ENCODE data around the gene ARF6. TPM values are rescaled to one million over a fixed set of nuclear protein-coding genes. Genes with fewer than 3 reads are reported as not detected.
A peak's percentile ranks its signal among the peaks of the same experiment; 100 is the strongest.
"Not testable (repeated sequence)": the region's sequence is repeated elsewhere in the genome, so short reads cannot be mapped to it uniquely, and the experiment has no call there.

ARF6 gene
- total RNA-seq, 1 donor from 2014 or later = 103 TPM

DNA sequence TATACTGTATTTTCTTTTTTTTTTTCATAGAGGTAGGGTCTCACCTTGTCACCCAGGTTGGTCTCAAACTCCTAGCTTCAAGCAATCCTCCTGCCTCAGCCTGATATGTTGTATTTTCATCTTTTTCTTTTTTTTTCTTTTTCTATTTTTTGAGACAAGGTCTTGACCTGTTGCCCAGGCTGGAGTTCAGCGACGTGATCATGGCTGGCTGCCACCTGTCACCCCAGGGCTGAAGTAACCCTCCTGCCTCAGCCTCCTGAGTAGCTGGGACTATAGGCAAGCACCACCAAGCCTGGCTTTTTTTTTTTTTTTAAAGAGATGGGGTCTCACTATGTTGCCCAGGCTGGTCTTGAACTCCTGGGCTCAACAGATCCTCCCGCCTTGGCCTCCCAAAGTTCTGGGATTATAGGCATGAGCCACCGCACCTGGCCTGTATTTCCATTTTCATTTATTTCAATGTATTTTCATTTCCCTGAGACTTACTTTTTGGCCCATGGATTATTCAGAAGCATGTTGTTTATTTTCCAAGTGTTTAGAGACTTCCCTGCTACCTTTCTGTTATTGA, 16.2 kb upstream of the ARF6 start:
- no peak for DNase-seq (ENCODE audit: low read depth)

DNA sequence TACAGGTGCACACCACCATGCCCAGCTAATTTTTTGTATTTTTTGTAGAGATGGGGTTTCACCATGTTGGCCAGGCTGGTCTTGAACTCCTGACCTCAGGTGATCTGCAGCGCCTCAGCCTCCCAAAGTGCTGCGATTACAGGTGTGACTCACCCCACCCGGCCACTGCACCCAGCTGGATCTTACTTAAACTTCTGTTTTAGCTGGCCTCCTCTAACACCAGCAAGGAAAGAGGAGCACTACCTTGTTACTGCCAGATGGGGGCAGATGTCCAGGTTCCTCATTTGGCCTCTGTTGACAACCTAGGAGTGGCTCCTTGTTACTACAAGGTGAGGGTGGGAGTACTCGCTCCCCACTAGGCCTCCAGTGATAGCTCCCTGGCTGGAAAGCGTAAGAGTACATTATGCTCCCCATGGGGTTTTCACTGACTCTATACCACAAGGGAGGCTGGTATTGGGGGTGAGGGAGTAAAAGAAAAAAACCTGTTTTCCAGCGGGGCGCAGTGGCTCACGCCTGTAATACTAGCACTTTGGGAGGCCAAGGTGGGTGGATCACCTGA, 13.2 kb upstream of the ARF6 start:
- DNase-seq (ENCODE audit: low read depth) = peak; percentile 71

DNA sequence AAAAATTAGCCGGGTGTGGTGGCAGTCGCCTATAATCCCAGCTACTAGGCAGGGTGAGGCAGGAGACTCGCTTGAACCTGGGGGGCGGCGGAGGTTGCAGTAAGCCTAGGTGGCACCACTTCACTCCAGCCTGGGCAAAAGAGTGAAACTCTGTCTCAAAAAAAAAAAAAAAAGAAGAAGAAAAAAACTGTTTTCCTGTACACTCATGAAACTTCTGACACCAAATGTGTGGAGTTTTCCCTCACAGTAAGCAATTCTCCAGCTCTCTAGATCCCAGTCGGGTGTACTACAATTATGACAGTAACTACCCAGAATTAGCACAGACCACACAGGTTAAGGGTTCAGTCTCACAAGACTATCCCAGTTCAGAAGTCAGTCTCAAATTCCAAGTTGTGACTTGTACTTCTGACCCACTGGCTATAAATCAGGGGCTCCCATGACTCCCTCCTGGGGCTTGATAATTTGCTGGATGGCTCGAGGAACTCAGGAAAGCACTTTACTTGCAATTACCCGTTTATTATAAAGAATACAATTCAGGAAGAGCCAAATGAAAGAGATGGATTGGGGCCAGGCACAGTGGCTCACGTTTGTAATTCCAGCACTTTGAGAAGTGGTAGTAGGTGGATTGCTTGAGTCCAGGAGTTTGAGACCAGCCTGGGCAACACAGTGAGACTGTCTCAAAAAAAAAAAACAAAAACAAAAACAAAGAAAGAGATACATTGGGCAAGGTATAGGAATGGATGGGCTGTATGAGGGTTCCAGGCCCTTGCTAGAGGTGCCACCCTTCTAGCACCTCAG, 12.4 kb upstream of the ARF6 start:
- peak; percentile 80 for DNase-seq (ENCODE audit: low read depth)

DNA sequence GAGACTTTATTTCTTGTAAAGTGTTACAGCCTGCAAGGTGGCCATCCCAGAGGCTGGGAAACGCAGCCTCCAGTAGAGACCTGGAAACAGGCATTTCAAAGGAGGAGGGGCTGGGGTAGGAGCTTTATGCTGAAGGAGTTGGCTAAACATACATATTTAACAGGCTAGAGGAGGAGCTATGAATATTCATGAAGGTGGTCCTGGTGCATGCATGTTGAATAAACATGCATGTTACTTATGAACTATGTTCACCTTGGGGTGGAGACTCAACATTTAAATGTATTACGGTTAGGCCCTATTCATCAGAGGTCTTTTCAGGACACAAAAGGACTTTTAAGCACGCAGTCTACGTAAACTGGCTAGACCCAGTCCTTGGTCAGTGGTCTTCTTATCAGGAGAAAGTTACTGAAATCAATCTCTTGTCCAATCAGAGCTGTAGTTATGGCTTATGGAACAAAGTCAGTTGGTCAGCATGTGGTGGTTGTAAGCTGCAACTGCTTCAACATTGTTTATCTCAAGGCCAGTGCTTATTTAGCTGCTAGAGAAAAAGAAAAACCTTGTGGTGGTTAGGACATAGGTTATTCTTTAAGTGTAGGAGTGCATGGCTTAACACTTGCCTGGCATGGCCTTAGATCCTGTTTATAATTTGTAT, 11.4 kb upstream of the ARF6 start:
- no peak for DNase-seq (ENCODE audit: low read depth)

DNA sequence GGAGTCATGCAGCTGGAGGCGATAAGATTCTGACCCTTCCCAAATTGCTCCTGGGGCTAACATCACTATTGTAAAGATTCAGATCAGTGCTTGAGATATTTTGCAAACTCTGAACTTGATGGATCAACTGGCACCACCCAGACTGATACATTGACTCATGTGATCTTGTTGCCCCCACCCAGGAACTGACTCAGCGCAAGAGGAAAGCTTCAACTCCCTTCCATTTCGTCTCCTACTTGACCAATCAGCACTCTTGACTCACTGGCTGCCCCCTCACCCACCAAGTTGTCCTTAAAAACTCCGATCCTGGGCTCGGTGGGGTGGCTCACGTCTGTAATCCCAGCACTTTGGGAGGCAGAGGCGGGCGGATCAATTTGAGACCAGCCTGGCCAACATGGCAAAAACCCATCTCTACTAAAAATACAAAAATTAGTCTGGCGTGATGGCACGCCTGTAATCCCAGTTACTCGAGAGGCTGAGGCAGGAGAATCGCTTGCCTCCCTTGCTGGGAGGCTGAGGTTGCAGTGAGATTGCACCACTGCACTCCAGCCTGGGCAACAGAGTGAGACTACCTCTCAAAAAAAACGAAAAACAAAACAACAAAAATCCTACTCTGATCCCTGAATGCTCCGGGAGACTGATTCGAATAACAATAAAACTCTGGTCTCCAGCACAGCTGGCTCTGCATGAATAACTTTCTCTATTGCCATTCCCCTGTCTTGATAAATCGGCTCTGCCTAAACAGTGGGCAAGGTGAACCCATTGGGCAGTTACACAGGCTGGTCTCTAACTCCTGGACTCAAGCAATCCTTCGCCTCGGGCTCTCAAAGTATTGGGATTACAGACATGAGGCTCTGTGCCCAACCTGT, 9.8 kb upstream of the ARF6 start:
- DNase-seq (ENCODE audit: low read depth) = no peak

DNA sequence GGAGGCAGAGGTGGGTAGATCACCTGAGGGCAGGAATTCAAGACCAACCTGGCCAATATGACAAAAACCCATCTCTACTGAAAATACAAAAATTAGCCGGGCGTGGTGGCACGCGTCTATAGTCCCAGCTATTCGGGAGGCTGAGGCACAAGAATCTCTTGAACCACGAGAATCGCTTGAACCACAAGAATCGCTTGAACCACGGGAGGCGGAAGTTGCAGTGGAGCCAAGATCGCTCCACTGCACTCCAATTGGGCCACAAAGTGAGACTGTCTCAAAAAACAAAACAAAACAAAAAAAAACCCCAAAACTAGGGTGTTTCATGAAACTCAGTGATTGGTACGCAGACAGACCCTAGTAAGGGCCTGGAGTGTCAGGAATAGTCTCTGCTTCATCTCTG, 6.4 kb upstream of the ARF6 start:
- no peak for DNase-seq (ENCODE audit: low read depth)

DNA sequence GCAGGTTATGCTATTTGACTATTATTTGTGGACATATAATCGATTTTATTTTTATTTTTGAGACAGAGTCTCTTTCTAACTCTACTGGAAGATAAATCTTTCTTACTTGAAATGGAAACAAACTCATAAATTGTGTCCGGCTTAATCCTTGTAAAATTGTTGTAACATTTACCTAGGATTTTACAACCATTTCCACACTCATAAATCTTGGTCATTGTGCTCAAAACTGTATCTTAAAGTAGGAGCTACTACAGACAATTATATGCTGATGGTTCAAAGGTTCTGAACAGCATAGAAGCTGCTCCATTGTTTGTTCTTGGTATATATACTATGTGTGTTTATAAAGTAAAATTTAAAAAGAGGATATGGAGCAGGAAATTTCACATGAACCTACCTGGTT, 4.6 kb upstream of the ARF6 start:
- DNase-seq (ENCODE audit: low read depth) = no peak

DNA sequence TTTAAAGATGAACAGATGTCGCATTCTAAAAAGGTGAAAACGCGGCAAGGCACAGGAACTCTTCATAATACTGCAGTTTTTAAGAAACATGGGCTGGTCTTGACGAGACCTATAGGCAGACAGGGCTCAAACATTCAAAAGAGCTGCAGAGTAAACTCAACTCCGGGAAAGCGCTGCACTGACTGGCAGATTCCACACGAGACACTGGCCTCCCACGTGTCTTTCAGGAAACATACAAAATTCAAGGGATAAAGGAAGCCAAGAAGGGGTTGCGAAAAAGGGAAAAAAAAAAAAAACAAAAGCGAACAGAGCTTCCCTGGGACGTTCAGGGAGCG, 614 bp upstream of the ARF6 start:
- DNase-seq (ENCODE audit: low read depth) = peak; percentile 80

DNA sequence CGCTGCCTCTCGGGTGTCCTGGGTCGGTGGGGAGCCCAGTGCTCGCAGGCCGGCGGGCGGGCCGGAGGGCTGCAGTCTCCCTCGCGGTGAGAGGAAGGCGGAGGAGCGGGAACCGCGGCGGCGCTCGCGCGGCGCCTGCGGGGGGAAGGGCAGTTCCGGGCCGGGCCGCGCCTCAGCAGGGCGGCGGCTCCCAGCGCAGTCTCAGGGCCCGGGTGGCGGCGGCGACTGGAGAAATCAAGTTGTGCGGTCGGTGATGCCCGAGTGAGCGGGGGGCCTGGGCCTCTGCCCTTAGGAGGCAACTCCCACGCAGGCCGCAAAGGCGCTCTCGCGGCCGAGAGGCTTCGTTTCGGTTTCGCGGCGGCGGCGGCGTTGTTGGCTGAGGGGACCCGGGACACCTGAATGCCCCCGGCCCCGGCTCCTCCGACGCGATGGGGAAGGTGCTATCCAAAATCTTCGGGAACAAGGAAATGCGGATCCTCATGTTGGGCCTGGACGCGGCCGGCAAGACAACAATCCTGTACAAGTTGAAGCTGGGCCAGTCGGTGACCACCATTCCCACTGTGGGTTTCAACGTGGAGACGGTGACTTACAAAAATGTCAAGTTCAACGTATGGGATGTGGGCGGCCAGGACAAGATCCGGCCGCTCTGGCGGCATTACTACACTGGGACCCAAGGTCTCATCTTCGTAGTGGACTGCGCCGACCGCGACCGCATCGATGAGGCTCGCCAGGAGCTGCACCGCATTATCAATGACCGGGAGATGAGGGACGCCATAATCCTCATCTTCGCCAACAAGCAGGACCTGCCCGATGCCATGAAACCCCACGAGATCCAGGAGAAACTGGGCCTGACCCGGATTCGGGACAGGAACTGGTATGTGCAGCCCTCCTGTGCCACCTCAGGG, 679 bp downstream of the ARF6 start:
- DNase-seq (ENCODE audit: low read depth) = no peak

DNA sequence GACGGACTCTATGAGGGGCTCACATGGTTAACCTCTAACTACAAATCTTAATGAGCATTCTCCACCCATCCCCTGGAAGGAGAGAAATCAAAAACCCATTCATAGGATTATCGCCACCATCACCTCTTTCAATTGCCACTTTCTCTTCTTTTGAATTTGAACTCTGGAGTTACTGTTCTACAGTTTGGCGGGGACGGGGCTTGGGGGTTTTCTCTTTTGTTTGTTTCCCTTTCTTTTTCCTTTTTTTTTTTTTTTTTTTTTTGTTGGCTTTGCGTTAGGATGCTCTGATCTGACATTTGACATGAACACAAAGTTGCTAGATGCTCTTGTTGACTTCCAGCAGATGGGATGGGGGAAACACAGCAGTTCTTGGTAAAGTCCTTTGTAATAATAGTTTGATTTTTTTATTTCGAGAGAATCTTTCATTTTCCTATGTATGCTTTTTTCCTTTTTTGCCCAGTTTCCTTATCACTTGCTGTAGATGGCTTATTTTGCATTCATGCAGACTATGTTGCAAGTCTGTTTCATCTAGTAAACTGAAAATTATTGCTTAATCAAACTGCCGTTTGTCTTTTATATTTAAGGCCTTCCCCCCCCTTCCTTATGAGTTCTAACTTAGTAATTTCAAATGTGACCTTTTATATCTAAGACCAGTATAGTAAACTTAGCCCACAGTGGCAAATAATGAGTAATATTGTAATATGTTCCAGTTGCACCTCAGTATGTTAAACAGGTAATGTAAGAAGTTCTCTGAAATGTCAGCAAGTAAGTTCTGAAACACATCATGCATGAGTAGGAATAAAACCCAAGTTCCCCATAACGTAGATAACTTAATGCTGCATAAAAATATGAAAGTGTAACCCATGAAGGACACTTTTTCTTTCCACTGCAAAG, 1.6 kb downstream of the ARF6 start:
- DNase-seq (ENCODE audit: low read depth) = not testable (repeated sequence)

DNA sequence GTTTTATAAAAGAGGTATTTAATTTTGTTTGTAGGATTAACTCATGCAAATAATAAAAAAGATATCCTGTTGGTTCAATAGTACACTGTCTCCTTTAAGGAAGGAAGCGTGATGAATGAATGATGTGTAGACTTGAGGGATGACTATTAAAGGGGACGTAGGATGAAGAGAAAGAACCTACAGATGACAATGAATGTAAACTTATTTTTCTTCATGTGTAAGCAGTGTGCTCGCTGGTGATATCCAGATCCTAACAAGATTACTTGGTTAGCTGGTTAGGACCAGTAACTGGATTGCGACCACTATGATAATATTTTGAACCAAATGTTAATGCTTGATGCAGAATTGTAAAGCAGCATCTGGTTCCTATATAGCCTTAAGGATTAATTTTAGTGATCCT, 2.6 kb downstream of the ARF6 start:
- DNase-seq (ENCODE audit: low read depth) = no peak

DNA sequence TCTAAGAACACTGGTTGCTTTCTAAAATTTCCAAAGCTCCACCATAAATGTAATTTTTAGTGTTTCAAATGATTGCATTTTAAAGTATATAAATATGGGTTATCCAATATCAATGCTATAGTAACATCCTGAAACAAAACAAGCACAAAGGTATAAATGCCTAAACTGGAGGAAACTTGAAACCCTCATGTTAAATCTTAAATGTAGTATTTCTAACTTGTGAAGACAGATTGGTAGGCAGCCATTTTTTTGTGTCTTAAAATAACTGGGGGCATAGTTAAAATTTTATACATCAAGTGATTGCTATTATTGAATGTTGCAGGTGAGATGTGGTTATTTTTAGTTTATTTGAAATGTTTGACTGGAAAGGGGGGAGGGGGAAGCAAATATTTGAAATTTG, 3.4 kb downstream of the ARF6 start:
- DNase-seq (ENCODE audit: low read depth) = not testable (repeated sequence)

DNA sequence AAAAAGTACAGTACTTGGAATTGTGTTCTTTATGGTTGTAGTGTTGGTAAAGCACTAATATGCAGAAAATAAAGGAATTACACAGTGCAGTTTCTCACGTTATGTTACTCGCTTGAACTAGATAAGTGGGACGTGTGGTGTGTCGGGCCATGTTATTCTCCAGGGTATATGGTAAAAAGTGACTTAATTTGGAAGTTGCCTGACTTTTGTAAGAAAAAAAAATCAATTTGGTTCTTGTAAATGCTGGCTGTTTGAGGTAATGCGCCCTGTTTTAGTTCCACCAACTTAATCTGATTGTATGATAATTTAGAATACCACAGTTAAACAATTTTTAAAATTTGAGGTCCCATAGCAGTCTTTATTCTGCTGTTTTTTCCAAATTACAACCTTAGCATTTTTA, 4.1 kb downstream of the ARF6 start:
- no peak for DNase-seq (ENCODE audit: low read depth)

DNA sequence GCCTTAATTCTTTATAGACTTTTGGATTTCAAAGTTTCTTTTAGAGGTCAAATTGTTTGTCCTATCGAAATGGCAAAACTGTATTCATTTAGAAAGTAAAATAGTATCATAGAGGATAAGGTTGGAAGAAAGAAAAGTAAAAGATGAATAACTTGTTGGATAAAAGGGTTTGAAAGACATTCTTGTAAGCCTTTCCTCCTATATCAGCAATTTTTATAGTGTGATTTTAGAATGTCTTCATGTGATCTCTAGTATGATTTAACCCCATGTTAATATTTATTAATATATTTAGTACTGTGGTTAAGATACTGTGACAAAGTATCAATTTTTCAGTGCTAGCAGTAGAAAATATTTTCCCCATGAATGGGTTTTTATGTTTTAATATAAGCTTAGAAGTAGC, 4.5 kb downstream of the ARF6 start:
- no peak for DNase-seq (ENCODE audit: low read depth)

DNA sequence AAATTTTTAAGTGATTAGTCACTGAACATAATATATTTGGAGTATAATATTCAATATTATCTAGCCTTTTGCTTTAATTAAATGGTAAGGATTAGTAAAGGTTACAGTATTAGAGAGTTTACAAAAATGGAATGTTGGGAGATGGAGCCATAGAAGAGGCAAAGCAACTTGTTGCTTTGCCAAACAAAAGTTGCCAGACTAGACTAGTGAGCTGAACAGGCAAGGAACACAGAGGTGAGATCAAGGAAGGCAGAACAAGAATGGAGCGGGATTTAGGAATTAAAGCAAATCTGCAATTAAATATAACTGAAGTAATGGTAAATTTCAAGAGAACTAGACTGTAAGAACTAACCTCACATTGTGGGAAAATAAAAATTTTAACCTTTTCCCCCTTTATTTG, 5.1 kb downstream of the ARF6 start:
- no peak for DNase-seq (ENCODE audit: low read depth)

DNA sequence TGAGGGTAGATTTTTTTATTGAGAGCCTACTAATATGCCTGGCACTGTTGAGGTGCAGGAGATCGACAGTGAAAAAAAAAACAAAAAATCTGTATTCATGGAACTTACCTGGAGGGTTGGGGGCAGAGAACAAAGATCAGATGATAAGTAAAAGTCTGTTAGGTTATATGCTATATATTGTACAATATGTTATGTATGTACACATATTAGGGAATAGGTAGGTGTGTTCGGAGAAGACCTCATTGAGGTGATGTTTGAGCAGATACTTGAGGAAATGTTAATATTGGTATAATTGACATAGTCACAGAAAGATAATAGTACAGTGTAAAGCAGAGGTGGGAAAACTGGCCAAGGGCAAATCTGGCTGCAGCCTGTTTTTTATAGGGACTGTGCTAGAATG, 5.6 kb downstream of the ARF6 start:
- no peak for DNase-seq (ENCODE audit: low read depth)

DNA sequence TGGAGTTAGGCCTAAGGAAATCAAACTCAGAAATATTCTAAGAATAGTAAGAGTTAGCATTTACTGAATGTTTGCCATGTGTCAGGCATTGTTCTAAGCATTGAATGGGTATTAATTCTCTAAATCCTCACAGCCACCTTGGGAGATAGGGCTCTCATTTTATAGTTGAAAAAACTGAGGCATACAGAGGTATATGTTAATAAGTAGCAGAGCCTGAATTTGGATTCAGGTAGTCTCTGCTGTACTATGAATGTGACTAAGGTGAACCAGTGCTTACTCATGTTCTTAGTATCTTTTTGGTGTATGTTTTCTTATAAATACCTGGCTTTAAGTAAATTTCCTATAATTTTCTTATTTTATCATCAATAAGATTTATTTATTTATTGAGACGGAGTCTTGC, 8.1 kb downstream of the ARF6 start:
- DNase-seq (ENCODE audit: low read depth) = no peak

DNA sequence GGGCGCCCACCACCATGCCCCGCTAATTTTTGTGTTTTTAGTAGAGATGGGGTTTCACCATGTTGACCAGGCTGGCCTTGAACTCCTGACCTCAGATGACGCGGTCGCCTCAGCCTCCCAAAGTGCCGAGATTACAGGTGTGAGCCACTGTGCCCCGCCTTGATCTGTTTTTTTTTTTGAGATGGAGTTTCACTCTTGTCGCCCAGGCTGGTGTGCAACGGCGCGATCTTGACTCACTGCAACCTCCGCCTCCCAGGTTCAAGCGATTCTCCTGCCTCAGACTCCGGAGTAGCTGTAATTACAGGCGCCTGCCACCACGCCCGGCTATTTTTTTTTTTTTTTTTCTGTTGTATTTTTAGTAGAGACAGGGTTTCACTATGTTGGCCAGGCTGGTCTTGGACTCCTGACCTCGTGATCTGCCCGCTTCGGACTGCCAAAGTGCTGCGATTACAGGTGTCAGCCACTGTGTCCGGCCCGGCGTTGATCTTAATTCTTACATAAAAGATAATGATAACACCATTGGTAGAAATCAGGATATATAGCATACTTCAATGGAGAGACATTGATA, 9.9 kb downstream of the ARF6 start:
- not testable (repeated sequence) for DNase-seq (ENCODE audit: low read depth)

DNA sequence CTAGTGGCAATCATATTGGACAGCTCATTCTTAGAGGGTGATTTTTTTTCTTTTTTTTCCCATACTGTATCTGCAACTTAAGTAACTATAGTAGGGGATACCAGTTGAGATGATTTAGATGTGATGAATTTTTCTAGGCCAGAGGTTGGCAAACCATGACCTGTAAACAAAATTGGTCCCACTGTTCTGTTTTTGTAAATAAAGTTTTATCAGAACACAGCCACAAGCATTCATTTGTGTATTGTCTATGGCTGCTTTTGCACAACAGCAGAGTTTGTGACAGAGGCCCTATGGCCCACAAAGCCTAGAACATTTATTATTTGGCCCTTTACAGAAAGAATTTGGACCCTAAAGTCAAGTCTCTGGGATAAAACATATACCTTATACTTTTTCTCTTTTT, 11.4 kb downstream of the ARF6 start:
- DNase-seq (ENCODE audit: low read depth) = no peak

DNA sequence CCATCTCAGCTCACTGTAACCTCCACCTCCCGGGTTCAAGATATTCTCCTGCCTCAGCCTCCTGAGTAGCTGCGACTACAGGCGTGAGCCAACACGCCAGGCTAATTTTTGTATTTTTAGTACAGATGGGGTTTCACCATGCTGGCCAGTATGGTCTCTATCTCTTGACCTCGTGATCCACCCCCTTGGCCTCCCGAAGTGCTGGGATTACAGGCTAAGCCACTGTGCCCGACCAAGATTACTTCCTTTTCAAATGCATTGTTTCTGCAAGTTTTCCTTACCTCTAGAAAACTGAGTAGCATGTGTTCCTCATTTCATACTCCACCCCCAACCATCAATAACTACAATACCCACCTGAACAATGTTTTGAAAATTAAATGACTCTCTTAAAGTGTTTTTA, 13.1 kb downstream of the ARF6 start:
- DNase-seq (ENCODE audit: low read depth) = no peak
